GM04503 (cell line): ENCODE results near the gene OLFM4.

Experiments used
- DNase-seq: peaks from one replicate; pipeline ENCODE4 v3.0.0-alpha.2; 2012; ENCODE audit warnings: low read depth

The OLFM4 gene

GRCh38 chr13:53068585-53069520, 40.2 kb downstream of the OLFM4 start:
- DNase-seq, result no peak

- DNase-seq, result no peak
Measured at GRCh38 chr13:53069800-53070199, 41.2 kb downstream of the OLFM4 start.

GRCh38 chr13:53073711-53074110, 45.1 kb downstream of the OLFM4 start:
- DNase-seq, result no peak

GRCh38 chr13:53074114-53074513, 45.5 kb downstream of the OLFM4 start:
- DNase-seq, result no peak

- no peak for DNase-seq
Measured at GRCh38 chr13:53075356-53076041, 46.9 kb downstream of the OLFM4 start.

GRCh38 chr13:53079691-53080090, 51.1 kb downstream of the OLFM4 start:
- no peak for DNase-seq

GRCh38 chr13:53088871-53089270, 60.3 kb downstream of the OLFM4 start:
- no peak for DNase-seq

- DNase-seq, result no peak
Measured at GRCh38 chr13:53089951-53090350, 61.3 kb downstream of the OLFM4 start.

- DNase-seq, result no peak
Measured at GRCh38 chr13:53090461-53090860, 61.8 kb downstream of the OLFM4 start.

GRCh38 chr13:53092931-53093330, 64.3 kb downstream of the OLFM4 start:
- DNase-seq, result no peak

- DNase-seq, result no peak
Measured at GRCh38 chr13:53098455-53098854, 69.8 kb downstream of the OLFM4 start.

GRCh38 chr13:53100394-53101063, 71.9 kb downstream of the OLFM4 start:
- DNase-seq, result no peak
